ENCODE results near the gene LIMS4.
"Not testable (repeated sequence)": the region's sequence is repeated elsewhere in the genome, so short reads cannot be mapped to it uniquely, and the experiment has no call there.

GRCh38 chr2:110422852-110423573, 49.6 kb downstream of the LIMS4 start:
- not testable (repeated sequence) for TF ChIP-seq ZNF274 (IDR thresholded peaks at IDR 0.05; ENCODE audit: low read depth, low read length); REST (IDR thresholded peaks at IDR 0.05; ENCODE audit: low read depth); ATF3 (IDR thresholded peaks at IDR 0.05); CTCF (IDR thresholded peaks at IDR 0.05 in 2 of 3, conservative IDR thresholded peaks at IDR 0.05 in 1 of 3; ENCODE audit: borderline replicate concordance in 1 of 3, insufficient read depth in 1 of 3, low read depth in 2 of 3, low read length in 2 of 3); POLR2A (IDR thresholded peaks at IDR 0.05; ENCODE audit: borderline replicate concordance, extremely low read depth, insufficient read depth, insufficient read length); POLR2AphosphoS5 (IDR thresholded peaks at IDR 0.05; ENCODE audit: low read depth, low read length); CEBPB (IDR thresholded peaks at IDR 0.05; ENCODE audit: low read depth); TCF7L2 (IDR thresholded peaks at IDR 0.05; ENCODE audit: borderline replicate concordance, extremely low read depth, insufficient read depth, insufficient read length); ZFX (IDR thresholded peaks at IDR 0.05); EZH2 (IDR thresholded peaks at IDR 0.05); MAX (IDR thresholded peaks at IDR 0.05); YY1 (IDR thresholded peaks at IDR 0.05; ENCODE audit: extremely low read depth, insufficient replicate concordance, low read depth, low read length); RAD21 (IDR thresholded peaks at IDR 0.05; ENCODE audit: low read depth); EGR1 (IDR thresholded peaks at IDR 0.05; ENCODE audit: low read depth)
